SW480 (cell line): ENCODE data around the gene PXMP2.
"Not testable (repeated sequence)": the region's sequence is repeated elsewhere in the genome, so short reads cannot be mapped to it uniquely, and the experiment has no call there.

Source experiments
- DNase-seq: peaks from one replicate; pipeline ENCODE4 v3.0.0-alpha.2; 2016; ENCODE audit warnings: low spot score

The PXMP2 gene

DNA sequence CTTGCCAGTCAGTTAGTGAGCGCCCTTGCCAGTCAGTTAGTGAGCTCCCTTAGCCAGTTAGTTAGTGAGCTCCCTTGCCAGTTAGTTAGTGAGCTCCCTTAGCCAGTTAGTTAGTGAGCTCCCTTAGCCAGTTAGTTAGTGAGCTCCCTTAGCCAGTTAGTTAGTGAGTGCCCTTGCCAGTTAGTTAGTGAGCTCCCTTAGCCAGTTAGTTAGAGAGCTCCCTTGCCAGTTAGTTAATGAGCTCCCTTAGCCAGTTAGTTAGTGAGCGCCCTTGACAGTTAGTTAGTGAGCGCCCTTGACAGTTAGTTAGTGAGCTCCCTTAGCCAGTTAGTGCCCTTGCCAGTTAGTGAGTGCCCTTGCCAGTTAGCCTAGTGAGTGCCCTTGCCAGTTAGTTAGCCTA lies 7.5 kb downstream of the PXMP2 start:
- DNase-seq: not testable (repeated sequence)

DNA sequence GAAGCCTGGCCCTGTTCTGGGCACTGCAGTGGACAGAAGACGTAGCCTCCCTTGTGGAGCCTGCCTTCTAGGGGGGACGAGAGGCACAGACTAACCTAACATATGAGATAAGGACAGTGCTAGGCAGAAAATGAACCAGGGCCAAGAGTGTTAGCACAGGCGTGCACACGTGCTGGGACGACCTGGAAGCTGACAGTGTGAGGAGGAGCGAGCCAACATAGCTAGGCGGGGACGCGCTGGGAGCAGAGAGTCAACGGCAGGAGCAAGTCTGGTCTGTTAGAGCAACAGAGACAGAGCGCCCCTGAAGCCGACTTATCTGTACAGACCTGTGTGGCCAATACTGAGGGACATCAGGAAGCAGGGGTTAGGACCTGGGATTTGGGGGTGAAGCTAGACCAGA lies 8.0 kb downstream of the PXMP2 start:
- no peak for DNase-seq

DNA sequence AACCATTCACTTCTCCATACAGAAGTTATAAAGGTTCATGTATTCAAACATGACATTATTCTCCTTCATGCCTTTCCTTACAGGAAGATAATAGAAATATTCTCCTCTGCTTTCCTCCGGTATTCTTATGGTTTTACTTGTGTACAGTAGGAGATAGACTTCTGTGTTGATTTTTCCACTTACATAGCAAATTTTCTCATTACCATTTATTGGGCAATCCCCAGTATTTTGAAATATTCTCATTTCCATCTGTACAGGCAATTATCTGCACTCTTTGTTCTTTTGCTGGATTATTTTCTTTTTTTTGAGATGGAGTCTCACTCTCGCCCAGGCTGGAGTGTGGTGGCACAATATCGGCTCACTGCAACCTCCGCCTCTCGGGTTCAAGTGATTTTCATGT lies 11.0 kb downstream of the PXMP2 start:
- DNase-seq: no peak

- DNase-seq: no peak
These were observed 12.9 kb downstream of the PXMP2 start for GRCh38 chr12:132700212-132700822.

DNA sequence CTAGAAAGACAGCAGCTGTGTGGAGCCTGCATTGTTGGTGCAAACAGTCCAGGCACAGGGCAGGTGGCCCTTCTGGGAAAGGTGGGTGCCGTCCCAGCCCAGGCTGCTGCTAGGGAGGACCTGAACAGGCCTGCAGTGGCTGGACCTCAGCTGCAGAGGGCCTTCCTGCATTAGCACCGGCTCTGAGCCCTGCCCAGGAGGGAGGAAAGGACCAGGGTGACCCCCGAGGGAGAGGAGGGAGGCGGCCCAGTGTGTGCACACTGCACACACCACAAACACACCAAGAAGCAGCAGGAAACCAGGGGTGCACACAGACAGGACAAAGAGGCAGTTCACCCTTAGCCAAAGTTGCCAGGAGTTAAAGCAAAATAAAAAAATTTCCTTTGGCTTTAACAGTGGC lies 15.3 kb downstream of the PXMP2 start:
- DNase-seq: no peak

GRCh38 chr12:132703641-132704040 lies 16.3 kb downstream of the PXMP2 start:
- DNase-seq: no peak

GRCh38 chr12:132707241-132707640 lies 19.9 kb downstream of the PXMP2 start:
- DNase-seq: no peak

DNA sequence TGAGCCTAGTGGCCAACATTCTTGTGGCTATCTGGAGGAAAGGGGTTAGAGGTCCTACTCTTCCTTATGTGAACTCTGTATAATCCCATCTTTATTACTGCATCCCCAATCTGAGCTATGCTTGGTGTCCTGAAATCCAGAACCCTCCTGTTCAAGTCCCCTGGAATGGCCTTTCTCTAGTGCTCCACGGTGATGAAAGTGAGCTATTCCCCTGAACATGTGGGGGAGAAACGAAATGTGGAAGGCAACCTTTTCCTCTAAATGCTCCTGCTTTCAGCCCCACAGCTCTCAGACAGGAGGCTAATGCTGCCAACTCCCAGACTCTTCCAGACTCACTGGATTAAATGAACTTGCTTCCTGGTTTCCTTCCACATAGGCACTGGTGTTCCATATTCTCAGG lies 20.8 kb downstream of the PXMP2 start:
- DNase-seq: no peak

DNA sequence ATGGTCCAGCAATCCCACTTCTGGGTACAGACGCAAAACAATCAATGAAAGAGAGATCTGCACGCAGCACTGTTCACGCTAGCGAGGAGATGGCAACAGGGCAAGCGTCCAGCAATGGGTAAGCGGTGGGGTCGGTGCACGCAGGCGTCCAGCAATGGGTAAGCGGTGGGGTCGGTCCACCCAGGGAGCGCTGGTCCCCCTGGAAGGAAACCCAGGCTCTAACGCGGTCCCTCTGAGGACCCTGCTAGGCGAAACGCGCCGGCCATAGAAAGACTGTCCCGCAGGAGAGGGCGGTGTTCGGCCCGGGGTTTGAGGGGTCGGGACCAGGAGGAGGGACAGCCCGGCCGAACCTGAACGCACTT lies 22.6 kb downstream of the PXMP2 start:
- no peak for DNase-seq

DNA sequence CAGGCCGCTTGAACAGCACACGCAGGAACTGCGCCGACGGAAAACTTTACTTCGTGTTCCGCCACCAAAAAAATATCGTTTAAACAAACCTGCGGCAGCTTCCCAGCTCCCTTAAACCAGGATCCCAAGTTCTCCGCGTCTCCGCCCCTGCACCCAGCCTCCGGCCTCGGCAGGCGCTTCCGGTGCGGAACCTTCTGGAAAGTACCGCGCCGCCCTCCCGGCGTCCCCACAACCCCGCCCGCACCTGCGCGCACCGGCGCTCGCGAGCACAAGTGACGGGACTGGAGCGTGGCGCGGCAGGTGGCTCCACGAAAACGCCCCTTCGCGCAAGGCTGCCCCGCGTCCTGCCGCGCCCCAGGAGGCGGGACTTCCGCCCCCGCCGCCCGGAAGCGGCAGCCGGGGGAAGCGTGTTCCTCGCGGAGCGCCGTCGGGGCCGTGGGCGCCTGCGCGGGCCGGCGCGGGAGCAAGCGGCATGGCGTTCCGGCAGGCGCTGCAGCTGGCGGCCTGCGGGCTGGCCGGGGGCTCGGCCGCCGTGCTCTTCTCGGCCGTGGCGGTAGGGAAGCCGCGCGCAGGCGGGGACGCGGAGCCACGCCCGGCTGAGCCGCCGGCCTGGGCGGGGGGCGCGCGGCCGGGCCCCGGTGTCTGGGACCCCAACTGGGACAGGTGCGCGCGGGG lies 23.2 kb downstream of the PXMP2 start, which contains the start of gene PGAM5:
TSS of gene PGAM5 (plus strand) at position 438 of the 675 bp plus-strand sequence. CDS start at position 473, 35 bp downstream.
- peak; percentile 84 for DNase-seq

- DNase-seq: peak; percentile 31
These were observed 23.9 kb downstream of the PXMP2 start for GRCh38 chr12:132711080-132711843.

GRCh38 chr12:132713123-132713522 lies 25.7 kb downstream of the PXMP2 start:
- no peak for DNase-seq

GRCh38 chr12:132715874-132716273 lies 28.5 kb downstream of the PXMP2 start:
- no peak for DNase-seq

GRCh38 chr12:132716356-132716755 lies 29.0 kb downstream of the PXMP2 start:
- no peak for DNase-seq

DNA sequence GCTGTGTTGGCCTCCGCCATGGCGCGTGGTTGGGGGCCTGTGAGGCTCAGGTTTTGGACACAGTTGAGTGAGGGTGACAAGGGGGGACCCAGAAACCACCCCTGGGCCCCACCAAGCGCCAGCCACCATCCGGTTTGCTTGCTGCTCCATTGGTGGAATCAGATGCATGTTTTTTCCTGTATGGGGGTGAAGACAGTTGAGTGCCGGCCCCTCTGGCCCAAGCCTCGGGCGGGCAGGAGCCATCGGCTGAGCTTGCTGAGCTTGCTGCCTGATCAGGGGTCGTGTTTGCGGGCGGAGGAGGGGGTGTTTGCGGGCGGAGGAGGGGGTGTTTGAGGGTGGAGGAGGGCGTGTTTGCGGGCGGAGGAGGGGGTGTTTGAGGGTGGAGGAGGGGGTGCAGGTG lies 29.6 kb downstream of the PXMP2 start:
- DNase-seq: no peak

DNA sequence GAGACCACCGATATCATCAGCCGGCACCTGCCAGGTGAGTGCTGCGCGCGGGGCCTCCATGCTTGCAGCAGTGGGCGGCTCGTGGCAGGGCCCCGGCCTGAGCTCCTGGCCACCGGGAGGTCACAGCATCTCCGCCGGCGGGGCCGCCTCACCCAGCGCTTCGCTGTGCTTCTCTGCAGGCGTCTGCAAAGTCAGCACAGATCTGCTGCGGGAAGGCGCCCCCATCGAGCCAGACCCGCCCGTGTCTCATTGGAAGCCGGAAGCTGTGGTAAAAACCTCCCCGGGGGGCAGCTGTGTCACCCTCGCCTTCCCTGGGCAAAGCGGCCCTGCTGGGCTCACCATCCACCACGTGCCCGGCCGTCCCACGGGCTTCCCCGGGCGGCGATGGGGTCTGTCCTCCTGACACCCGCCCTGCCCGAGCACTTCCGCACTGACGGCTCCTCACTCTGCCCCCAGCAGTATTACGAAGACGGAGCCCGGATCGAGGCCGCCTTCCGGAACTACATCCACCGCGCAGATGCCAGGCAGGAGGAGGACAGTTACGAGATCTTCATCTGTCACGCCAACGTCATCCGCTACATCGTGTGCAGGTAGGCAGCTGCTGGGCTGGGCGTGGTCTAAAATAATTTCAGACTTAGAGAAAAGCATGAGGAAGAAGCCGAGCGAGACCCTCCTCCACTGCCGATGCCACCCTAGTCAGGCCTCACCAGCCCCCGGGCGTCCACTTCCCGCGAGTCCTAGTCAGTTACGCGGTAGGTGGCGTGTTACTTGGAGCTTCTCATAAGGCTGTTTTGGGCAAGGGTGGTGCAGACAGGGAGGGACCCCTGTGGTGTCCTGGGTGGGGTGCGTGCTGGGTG lies 30.4 kb downstream of the PXMP2 start:
- DNase-seq: no peak

GRCh38 chr12:132718644-132719043 lies 31.3 kb downstream of the PXMP2 start:
- no peak for DNase-seq

DNA sequence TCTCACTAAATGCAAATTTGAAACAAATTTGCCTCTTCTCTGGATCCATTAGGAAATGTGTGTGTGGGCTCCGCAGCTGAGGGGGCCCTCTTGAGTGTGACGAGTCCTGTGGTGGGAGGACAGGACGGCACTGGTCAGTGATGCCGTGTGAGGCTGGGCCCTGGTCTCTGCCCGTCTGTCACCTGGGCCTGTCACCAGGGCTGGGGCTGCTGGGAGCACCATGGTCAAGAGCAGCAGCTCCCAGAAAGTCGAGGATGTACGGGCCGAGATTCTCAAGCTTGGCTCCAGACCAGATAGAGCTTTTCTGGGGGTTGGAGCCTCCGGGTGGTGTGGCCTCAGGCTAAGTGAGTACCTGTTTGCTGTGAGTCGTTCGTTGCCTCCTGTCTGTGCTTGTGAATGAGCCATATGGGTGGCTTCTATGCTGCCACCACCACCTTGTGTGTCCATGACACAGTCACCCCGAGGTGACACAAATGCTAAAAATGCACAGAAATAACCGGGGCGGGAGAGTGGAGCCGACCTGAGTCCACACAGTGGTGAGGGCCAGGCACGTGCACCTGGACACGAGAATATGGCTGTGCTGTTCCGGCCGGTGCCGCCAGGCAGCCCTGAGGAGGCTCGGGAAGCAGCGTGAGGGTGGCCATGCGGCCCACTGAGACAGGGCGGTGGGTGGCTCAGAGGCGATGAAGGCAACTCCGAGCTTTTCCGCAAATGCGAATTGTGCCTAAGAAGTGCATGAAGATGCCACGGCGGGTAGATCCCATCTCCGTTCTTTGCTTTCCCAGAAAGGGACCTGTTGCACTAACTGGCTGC lies 32.0 kb downstream of the PXMP2 start:
- DNase-seq: no peak

DNA sequence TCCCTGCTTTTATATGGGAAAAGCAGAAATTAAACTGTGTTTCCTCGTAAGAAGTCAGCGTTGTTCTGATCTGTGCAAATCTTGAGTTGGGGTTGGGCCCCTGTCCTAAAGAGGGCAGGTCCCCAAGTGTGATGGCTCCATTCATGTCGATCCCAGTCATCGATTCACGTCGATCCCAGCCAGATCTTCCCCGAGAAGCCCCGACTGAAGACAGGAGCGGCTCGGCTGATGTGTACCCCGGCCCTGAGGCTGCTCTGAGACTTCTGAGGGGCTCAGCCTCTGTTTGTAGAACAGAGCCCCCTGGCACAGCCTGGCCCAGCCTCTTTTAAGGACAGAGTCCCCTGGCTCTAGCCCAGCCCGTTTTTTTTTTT lies 32.6 kb downstream of the PXMP2 start:
- DNase-seq: no peak

- no peak for DNase-seq
These were observed 33.4 kb downstream of the PXMP2 start for GRCh38 chr12:132720606-132721345.
